ENCODE data around the gene NXPH1.

DNA sequence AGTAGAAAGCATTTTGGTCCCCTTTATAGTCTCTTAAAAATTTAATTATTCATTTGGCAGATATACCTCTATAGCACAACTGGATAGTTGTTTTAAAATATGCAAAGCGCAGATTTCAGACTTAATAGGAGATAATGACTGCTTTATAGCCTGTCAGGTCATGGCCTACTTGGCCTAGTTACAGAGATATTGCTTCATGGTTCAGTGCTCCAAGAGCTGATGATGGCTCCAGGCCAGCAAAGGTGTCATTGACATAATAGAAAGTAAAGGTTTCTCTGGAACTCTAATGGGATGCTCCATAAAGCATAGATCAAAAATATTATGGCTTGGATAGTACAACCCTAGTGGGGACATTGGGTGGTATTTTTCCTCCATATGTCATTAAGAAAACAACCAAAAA, 285.7 kb downstream of the NXPH1 start:
- TF ChIP-seq, protein P1, sequence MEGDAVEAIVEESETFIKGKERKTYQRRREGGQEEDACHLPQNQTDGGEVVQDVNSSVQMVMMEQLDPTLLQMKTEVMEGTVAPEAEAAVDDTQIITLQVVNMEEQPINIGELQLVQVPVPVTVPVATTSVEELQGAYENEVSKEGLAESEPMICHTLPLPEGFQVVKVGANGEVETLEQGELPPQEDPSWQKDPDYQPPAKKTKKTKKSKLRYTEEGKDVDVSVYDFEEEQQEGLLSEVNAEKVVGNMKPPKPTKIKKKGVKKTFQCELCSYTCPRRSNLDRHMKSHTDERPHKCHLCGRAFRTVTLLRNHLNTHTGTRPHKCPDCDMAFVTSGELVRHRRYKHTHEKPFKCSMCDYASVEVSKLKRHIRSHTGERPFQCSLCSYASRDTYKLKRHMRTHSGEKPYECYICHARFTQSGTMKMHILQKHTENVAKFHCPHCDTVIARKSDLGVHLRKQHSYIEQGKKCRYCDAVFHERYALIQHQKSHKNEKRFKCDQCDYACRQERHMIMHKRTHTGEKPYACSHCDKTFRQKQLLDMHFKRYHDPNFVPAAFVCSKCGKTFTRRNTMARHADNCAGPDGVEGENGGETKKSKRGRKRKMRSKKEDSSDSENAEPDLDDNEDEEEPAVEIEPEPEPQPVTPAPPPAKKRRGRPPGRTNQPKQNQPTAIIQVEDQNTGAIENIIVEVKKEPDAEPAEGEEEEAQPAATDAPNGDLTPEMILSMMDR (IDR thresholded peaks at IDR 0.05): no peak
- no peak for TF ChIP-seq POLR2A (IDR thresholded peaks at IDR 0.05)

Data from ovary (tissue), 3 donors.